ENCODE results near the gene TIAM2.
A peak's percentile ranks its signal among the peaks of the same experiment; 100 is the strongest.
"Not testable (repeated sequence)": the region's sequence is repeated elsewhere in the genome, so short reads cannot be mapped to it uniquely, and the experiment has no call there.

TIAM2 gene

DNA sequence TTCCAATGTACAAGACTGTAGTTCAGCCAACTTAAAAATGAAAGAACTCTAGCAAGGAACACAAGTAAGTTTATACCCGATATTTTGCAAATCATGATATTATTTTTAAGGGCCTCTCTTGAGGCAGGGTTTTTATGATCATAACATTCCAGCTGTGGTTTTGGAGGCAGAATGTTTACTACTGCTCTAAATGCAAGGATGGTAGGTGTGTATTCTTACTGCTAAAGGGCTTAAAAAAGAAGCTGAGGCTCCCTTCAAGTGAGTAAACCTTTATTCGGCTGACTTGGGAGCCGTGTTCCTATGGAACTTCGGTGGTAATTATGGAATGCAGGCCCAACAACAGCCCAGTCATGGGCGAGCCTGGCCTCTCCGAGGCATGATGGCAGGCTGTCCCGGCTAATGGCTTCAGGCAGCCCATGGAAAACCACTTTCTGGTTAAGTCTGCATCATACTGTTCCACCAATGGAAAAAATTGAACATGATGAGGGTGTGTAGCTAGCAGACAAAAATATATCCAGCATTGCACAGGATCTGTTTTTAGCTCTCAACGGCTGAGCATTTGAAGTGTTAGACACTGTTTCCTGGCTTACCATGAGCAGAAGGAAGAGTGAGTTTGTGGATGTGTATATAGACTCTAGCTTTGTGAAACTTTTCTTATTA lies 111.5 kb downstream of the TIAM2 start:
- peak in 1 of 2 experiments; percentile 6 for DNase-seq

DNA sequence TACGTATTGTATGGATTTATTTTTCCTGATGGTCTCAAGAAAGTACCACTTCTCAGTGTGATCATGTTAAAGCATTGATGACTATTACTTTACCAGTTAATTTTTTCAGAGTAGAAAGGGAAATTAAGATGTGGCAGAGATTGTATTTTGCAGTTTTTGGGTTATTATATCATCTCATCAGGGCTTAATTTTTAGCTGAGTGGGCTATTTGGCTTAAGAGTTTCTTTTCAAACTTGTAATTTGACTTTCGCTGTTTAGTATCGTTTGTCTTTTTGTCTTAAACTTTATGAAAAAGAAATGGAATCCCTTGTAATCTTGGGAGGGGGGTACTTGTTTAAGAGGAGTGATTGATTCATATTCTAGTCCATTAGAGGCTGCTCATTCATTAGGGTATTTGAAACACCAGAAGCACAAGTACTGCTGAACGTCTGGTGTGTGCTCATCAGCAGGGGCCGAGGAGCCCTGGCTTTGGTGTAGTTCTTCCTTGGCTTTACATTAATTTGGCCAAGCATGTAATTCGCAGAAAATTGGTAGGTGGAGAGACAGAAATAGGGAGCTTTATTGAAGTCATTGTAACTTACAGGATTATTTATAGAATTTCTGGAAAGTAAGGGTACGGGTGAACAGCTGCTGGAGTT lies 112.4 kb downstream of the TIAM2 start:
- DNase-seq, result no peak

DNA sequence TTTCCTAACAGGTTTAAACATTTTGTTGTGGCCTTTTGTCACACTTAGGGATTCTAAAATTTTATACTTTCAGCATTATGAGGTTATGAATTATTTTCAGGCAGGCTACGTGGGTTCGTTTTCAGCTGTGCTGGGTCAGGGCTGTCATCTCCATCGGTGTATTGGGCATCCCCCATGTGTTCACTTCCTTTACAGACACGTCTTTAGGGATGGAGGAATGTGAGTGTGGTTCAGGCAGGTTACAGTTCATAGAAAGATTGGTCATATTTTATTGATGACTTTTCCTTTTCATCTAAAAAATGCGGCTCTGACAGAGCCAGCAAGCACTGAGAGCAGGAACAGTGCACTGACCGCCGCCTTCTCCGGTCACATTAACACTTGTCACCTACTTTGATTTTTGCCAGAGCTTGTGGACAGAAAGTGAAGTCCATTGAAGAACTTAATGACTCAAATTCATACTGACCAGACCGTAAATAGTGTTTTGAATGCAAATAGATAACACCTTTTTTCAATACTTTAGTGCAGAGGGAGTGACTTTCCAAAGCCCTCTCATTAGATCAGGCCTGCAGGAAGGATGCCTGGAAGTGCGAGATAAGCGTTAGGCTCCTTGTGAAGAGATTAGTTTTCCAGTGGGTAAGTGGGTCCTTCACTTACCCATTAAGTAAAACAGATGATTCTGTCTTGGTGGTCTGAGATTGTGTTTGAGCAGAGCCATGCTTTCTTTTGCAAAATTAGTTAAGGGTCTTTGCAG lies 113.1 kb downstream of the TIAM2 start:
- DNase-seq, result no peak

DNA sequence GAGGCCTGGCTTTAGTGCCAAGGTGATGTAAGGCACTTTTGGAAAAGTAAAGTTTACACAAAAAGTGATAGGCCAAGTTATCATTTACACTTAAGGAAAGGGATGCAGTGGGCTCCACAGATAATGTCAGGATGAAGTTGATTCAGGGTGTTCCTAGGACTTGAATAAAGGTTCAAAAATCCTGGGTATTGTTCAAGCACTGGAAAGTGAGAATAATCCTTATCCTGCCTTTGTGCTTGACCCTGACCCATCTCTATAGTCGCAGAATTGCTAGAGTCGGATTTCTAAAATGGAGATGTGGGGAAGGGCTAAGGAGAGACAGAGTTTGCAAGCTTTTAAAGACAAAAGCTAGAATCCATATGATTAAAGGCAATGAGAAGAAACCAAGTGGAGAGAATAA lies 115.6 kb downstream of the TIAM2 start:
- DNase-seq, result no peak

DNA sequence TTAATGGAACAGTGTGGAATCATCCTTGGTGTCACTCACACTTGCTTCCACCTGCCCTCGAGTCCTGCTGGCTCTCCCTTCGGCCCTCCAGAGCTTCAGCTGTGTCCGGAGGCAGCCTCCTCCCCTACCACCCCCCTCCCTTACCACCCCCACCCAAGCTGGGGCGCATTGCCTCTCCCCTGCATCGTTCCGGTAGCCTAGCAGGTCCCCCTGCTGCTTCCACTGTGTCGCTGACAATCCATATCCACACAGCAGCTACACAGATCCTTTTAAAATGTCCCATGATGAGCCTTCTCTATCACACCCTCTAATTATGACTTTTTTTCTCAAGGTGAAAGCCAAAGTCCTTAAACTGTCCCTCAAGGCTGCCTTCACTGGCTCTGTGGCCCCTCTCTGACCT lies 117.6 kb downstream of the TIAM2 start:
- no peak for DNase-seq

DNA sequence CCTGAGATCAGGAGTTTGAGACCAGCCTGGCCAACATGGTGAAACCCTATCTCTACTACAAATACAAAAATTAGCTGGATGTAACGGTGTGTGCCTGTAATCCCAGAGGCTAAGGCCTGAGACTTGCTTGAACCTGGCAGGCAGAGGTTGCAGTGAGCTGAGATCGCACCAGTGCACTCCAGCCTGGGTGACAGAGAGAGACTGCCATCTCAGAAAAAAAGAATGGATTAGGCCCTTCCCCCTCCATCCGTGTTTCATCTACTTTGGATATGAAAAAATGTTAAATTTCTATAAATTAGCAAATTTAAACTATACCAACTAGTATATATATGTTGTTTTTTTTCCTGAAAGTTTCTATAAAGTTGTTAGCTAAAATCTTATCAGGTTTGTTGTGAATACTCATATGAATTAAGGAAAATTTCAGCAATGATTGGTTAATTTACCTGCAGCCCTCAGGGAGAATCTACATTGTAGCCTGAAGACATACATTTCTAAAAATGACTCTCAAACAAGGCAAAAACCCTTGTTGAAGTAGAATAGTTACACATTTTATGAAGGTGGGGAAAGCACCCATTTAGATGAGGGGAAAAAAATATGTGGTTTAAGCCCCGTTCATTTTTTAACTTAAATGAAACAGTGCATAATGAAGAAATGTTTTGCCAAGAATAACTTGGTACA lies 120.9 kb downstream of the TIAM2 start:
- no peak for DNase-seq

DNA sequence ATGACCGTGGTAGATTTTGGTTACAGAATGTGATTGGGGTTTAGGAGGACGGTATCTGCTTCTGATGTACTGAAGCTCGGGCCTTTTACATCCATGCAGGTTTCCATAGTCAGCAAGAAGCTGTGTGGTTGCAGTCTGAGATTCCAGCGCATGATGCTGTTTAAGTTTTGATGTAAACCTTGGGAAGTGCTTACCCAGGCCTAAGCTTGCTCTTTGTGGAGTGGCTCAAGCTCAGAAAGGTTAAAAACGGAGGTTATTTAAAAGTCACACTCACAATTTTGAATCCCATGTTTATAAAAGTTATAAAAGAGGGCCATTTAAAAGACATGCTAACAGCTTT lies 121.4 kb downstream of the TIAM2 start:
- no peak for DNase-seq

DNA sequence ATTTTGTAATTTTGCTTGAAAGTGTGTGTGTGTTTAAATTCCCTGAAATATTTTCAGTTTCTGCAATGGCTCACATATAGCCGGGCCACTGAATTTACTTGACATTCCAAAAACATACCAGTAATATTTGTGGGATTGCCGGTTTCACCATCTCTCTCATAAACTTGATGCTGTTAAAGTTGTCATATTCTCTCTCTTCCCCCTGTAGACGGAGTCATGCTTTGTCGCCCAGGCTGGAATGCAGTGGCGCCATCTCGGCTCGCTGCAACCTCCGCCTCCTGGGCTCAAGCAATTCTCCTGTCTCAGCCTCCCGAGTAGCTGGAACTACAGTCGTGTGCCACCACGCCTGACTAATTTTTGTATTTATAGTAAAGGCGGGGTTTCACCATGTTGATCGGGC lies 122.1 kb downstream of the TIAM2 start:
- DNase-seq, result no peak

DNA sequence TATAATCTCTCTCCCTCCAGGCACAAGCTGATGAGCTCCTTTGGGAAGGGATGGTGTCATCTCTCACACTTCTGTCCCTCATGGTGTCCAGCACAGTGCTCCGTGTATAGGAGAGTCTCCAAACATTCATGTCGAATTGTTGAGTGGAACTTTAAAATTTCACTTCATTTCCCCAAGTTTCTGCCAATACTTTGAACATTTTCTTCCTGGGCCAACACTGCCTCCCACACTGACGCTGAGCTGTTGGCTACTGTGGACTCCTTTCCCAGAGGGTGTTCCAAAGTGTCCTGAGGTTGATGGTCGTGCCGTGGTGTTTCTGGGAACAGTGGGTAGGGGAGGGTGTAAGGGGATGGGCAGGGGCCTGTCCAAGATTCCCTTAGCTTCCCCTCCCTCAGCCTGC lies 122.7 kb downstream of the TIAM2 start:
- no peak for DNase-seq

DNA sequence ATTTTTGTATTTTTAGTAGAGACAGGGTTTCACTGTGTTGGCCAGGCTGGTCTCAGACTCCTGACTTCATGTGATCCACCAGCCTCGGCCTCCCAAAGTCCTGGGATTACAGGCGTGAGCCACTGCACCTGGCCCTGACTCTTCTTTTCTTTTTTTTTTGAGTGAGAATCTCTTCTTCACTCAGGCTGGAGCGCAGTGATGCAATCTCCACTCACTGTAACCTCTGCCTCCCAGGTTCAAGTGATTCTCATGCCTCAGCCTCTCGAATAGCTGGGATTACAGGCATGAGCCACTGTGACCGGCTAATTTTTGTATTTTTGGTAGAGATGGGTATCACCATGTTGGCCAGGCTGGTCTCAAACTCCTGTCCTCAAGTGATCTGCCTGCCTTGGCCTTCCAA lies 124.1 kb downstream of the TIAM2 start:
- DNase-seq, result not testable (repeated sequence)

DNA sequence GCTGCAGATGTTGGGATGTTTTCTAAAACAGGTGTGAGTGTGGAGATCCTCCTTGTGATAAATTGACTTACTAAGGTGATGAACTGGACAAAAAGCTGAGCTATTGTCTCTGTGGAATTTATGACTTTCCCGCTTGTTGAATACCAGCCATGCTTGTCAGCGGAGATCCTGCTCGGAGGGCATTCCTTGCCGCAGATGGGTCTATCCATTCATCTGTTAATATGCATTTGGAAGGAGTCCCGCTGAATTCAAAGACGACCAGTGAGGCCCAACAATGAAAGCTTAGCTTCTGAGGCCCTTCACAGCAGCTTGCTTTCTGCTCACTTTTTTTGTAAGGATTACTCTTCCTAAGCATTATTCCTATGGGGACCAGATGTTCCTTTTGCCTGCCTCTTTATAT lies 124.9 kb downstream of the TIAM2 start:
- no peak for DNase-seq

DNA sequence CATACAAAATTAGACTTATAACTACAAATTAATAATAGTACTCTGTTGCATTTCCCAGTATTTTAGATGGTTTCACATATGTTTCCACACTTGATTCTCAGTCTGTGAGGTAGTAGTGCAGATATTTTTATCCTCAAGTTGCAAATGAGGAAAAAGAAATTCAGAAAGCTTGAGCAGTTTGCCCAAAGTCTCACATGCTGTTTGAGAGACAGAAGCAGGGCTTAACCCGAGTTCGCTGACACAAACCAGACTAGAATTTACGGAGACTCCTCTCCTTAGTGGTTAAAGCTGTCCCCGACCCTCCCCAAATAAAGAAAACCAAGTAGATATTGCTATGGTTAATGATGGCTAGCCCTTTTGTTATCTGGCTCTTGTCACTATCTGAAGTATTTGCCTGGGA lies 126.2 kb downstream of the TIAM2 start:
- DNase-seq, result no peak

DNA sequence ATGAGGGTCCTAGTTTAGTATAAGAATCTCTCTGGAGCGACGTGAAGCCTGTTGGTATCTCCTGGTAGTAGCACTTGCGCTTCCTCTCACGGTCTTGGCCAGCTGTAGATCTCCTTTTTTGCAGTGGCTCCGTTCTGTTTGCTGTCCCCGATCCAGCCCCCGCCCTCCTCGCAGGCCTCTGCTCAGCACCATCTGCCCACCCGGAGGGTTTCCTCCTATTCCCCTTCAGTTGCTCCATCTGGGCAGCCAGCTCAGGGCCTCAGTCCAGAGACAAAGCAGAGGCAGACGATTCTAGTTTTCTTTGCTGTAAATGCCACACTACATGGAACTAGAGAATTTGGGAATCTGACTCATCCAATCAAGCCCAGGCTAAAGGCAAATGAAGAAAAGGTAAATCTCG lies 126.6 kb downstream of the TIAM2 start:
- DNase-seq, result no peak

DNA sequence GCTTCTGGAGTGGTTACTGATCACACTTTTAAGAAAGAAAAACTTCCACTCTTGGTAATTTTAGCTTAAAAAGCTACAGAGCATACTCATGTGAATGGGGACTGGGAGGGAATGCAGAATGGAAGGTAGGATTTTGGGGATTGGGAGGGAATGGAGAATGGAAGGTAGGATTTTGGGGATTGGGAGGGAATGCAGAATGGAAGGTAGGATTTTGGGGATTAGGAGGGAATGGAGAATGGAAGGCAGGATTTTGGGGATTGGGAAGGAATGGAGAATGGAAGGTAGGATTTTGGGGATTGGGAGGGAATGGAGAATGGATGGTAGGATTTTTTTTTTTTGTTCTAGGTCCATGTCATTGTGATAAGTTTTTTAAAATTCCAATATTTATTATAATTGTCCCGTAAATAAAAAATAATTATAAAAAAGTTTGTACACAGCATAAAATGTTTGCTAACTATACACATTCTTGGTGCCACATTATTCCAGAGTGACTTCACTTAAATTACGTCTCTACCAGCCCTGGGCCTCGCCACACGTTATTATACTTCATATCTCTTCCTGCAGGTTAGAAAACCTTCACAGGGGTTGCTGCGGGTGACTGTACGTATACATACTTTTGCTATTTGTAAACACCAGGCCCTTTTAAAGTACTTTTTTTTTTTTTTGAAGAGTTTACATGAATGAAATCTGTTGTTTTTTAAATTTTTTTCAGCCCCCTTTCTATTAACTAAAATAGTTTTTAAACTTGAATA lies 127.3 kb downstream of the TIAM2 start:
- no peak for DNase-seq

DNA sequence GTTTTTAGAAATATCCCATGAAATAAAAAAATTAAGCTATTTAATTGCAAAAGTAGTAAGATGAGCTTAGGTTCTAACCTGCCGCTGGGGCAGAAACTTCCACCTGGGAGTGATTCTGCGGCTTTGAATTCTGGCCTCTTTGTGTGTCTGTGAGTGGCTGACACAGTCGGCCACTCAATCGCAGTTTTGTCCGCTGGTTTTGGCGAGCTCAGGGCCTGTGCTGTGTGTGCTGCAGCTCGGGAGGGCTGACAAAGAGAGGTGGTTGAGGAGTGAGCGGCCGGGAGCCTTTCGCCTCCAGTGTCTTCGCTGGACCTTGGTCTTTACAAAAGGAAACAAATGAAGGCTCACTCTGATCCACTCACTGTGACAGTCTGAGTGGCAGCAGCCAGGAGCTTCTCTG lies 128.4 kb downstream of the TIAM2 start:
- DNase-seq, result no peak

DNA sequence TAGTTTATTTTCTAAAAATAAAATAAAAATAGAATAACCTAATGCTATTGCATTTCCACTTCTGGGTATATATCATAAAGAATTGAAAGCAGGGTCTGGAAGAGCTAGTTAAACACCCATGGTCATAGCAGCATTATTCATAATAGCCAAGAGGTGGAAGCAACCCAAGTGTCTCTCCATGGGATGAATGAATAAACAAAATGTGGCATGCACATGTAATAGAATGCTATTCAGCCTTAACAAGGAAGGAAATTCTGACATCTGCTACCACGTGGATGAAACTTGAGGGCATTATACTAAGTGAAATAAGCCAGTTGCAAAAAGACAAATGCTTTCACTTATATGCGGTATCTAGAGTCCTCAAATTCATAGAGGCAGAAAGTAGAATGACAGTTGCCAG lies 130.8 kb downstream of the TIAM2 start:
- DNase-seq, result no peak

DNA sequence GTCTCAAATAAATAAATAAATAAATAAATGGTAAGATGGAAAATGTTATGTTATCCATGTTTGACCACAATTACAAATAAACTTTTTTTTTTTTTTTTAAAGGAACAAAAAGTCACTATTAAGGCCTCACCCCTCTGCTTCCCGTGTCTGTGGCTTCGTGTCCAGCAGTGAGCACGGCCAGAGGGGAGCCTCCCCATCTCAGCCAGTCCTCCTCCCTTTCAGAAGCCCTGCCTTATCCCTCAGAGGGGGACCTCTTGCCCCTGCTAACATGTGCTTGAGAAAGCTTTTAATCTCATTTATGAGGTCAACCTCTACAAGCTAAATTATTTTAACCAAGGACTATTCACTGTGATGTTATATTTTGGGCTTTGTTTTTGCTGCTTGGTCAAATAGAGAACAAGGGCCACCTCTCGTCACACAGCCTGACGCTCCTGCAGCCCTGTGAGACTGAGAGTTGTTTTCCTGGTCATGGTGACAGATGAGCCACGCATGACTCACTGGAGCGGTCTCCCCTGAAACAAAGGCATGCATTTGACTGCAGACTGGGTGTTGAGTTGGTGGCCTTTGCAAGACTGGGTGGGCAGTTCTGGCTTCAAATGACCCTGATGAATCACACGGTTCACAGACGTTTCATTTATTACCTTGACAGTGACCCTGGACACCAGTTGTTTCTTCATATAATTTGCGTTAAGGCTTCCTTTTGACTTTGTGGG lies 131.8 kb downstream of the TIAM2 start:
- peak; percentile 16 to 24 for DNase-seq

DNA sequence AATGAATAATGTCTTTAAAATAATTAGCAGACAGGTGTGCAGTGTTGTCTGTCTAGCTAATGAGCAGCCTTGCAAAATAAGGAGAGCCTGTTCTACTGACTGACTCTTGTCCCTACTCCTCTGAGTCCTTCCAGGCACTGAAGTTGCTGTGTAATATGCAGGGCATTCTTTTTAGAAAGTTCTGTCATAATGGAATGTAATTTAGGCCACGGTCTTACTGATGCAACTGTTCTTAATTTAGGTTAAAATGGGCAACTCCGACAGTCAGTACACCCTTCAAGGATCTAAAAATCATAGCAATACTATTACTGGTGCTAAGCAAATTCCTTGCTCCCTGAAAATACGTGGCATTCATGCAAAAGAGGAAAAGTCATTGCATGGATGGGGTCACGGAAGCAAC lies 133.9 kb downstream of the TIAM2 start:
- no peak for DNase-seq

DNA sequence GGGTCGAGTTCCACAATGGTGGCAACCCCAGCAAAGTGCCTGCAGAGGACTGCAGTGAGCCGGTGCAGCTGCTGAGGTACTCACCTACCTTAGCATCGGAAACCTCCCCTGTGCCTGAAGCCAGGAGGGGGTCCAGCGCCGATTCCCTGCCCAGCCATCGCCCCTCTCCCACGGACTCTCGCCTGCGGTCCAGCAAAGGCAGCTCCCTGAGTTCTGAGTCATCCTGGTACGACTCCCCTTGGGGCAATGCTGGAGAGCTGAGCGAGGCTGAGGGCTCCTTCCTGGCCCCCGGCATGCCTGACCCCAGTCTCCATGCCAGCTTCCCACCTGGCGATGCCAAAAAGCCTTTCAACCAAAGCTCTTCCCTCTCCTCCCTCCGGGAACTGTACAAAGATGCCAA lies 134.6 kb downstream of the TIAM2 start:
- DNase-seq, result no peak

DNA sequence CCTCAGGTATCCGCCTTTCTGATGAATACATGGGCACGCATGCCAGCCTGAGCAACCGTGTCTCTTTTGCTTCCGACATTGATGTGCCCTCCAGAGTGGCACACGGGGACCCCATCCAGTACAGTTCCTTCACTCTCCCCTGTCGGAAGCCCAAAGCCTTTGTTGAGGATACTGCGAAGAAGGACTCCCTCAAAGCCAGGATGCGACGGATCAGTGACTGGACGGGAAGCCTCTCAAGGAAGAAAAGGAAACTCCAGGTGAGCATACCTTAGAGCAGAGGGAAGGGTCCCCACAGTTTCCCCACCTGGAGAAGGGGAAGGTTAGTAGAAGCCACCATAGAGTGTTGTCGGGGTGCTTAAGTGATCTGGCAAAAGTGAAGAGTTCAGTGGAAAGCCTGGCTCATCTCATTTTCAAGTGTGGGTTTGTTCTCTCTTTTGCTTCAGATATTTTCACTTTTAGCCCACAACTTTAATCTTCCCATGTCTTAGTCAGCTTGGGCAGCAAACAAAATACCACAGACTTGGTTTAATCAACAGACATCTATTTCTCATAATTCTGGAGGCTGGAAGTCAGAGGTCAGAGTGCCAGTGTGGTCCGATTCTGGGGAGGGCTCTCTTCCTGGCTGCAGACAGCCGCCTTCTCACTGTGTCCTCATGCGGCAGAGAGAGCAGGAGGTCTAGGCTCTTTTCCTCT lies 135.2 kb downstream of the TIAM2 start:
- DNase-seq, result no peak

DNA sequence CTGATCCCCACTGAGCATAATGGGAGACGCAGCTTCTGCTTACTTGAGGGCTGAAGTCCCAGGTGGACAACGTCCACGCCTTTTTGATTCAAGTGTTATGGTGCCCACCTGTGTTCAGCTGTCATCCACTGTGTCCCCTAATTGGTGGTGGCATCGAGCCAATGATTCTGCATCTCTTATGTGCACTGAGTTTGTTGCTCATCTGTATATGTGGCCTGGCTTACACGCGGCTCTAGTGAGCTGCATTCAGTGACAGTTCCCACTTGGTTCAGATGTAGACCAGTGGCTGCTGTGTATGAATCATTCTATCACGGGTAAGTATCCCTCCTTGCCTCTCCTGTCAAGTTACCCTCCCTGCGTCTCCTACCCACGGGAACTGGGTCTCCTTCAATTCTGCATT lies 137.5 kb downstream of the TIAM2 start:
- DNase-seq, result no peak

DNA sequence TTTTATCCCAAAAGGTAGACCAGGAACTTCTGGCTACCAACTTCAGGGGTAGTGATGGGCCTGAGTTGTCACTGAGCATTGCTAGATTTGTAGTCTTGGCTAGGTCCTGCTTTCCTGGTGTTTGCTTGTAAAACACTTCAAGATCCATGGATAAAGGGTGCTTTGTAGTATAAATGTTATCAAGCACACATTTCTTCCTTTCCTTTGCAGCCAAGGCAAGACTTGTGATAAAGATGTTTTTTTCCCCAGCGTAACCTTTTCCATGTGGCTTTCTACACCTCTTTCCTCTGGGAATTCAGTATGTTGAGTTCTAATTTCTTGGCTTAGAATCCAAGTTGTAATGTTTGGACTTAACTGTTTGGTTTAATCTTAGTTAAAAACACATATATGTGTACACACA lies 145.9 kb downstream of the TIAM2 start:
- DNase-seq, result no peak

Measured in stimulated activated CD4-positive, alpha-beta T cell treated with anti-CD3 and anti-CD28 coated beads, Interleukin-4, amount 100 ng/mL, for 4 hours (primary cell).